AG04449 (cell line): Measurements from ENCODE around the gene UST.

Source experiments
- CTCF ChIA-PET: fragments of 350-600 bp; formaldehyde crosslinking; extraction: SDS; loops from one replicate; lab custom pipeline; 2021; ENCODE audit warnings: antibody characterized with exemption; lab: Yijun Ruan, JAX
- POLR2A ChIA-PET: fragments of 400-600, 350-600 bp; formaldehyde crosslinking; extraction: SDS; loops from one replicate; lab custom pipeline; 2020; ENCODE audit warnings: antibody characterized with exemption, inconsistent platforms; lab: Yijun Ruan, JAX
- DNase-seq: peaks from one replicate; pipeline ENCODE4 v3.0.0-alpha.2; 2010; ENCODE audit warnings: low read depth, low spot score
- H3K4me3 ChIP-seq: 2 replicates; pipeline ENCODE4 v1.5.1; 2011; ENCODE audit warnings: low read depth, mild to moderate bottlenecking, control low read depth, low read length
- CTCF ChIP-seq: IDR thresholded peaks from one replicate; pipeline ENCODE4 v1.5.1; 2011; ENCODE audit warnings: mild to moderate bottlenecking, moderate library complexity, low read length, control low read depth, inconsistent platforms; ENCODE audit not compliant: insufficient read depth; ENCODE audit errors: missing control alignments

The UST gene

GRCh38 chr6:148885136-148885865, 138.5 kb downstream of the UST start:
- TF ChIP-seq CTCF, result no peak
- POLR2A ChIA-PET, result interaction anchor here (0.8 kb wide), 1 partner anchor 17 kb away, joined by 3 read pairs; no protein-coding TSS in a partner anchor
- no peak overlapping the region for H3K4me3 ChIP-seq
- peak; percentile 17 for DNase-seq
- CTCF ChIA-PET, result no interaction called here

- DNase-seq, result no peak
- CTCF ChIA-PET, result interaction anchor here (0.8 to 1.1 kb wide), 2 partner anchors 62 to 79 kb away, joined by 3 read pairs; no protein-coding TSS in a partner anchor
- POLR2A ChIA-PET, result no interaction called here
- no peak overlapping the region for H3K4me3 ChIP-seq
- TF ChIP-seq CTCF, result no peak
These were observed 139.4 kb downstream of the UST start for GRCh38 chr6:148885925-148886845.

GRCh38 chr6:148887181-148887580, 140.4 kb downstream of the UST start:
- no peak overlapping the region for H3K4me3 ChIP-seq
- ChIA-PET POLR2A (no interaction called here), CTCF (interaction anchor here (0.6 to 0.7 kb wide), 3 partner anchors 21 to 142 kb away, joined by 3 read pairs; no protein-coding TSS in a partner anchor)
- DNase-seq, result no peak
- TF ChIP-seq CTCF, result no peak

- no peak for TF ChIP-seq CTCF
- ChIA-PET POLR2A (interaction anchor here (1.4 kb wide), 1 partner anchor 31 kb away, joined by 3 read pairs; no protein-coding TSS in a partner anchor), CTCF (interaction anchor here (1.9 kb wide), 1 partner anchor 9 kb away, joined by 5 read pairs; no protein-coding TSS in a partner anchor)
- DNase-seq, result peak; percentile 17
- no peak overlapping the region for H3K4me3 ChIP-seq
These were observed 142.0 kb downstream of the UST start for GRCh38 chr6:148888856-148889255.

- ChIA-PET CTCF (interaction anchor here (1.9 to 2.2 kb wide), 2 partner anchors 11 to 312 kb away, joined by 5 to 6 read pairs; no protein-coding TSS in a partner anchor), POLR2A (no interaction called here)
- DNase-seq, result no peak
- TF ChIP-seq CTCF, result no peak
- H3K4me3 ChIP-seq, result no peak overlapping the region
These were observed 143.3 kb downstream of the UST start for GRCh38 chr6:148890096-148890495.
